ENCODE measurements around the gene SH3RF3. TPM values are rescaled to one million over a fixed set of nuclear protein-coding genes. Genes with fewer than 3 reads are reported as not detected.

Gene SH3RF3
- polyA plus RNA-seq, 1 of the 3 experiments (the other 2 are of a cell fraction), result 1.9 TPM

- 98% methylated on average over 11 of the region's 16 CpGs for WGBS (ENCODE audit: low lambda C conversion rate)
- H2AFZ ChIP-seq (ENCODE audit: low read depth), result no peak overlapping the region
- H3K4me3 ChIP-seq (ENCODE audit: low read depth in 2 of 2, low read length in 1 of 2), result no peak overlapping the region
- H3K9me3 ChIP-seq, result no peaks in the 10 kb centered on the region
- no peaks in the 10 kb centered on the region for H3K27me3 ChIP-seq (ENCODE audit: insufficient read depth)
- H4K20me1 ChIP-seq (ENCODE audit: insufficient read depth), result no peaks in the 10 kb centered on the region
- no peak overlapping the region for H3K9ac ChIP-seq
- POLR2A ChIA-PET, result no interaction called here
- H3K4me1 ChIP-seq (ENCODE audit: control insufficient read depth in 1 of 2, insufficient read depth in 2 of 2, low read depth in 1 of 2, low read length in 1 of 2), result no peaks in the 10 kb centered on the region; a peak in 1 of 4 replicates
- no peaks in the 10 kb centered on the region for H3K79me2 ChIP-seq (ENCODE audit: insufficient read depth)
- no peak overlapping the region for H3K4me2 ChIP-seq
- no peaks in the 10 kb centered on the region for H3K9me2 ChIP-seq
- TF ChIP-seq FOSL2 (IDR thresholded peaks at IDR 0.05; ENCODE audit: borderline replicate concordance, low read depth), result no peak
- no peak for TF ChIP-seq ELF1 (IDR thresholded peaks at IDR 0.05)
- TF ChIP-seq CHD2 (IDR thresholded peaks at IDR 0.05; ENCODE audit: low read length, partially characterized antibody), result no peak
- no peak for TF ChIP-seq NFIC (IDR thresholded peaks at IDR 0.05; ENCODE audit: borderline replicate concordance)
- TF ChIP-seq, protein P1, sequence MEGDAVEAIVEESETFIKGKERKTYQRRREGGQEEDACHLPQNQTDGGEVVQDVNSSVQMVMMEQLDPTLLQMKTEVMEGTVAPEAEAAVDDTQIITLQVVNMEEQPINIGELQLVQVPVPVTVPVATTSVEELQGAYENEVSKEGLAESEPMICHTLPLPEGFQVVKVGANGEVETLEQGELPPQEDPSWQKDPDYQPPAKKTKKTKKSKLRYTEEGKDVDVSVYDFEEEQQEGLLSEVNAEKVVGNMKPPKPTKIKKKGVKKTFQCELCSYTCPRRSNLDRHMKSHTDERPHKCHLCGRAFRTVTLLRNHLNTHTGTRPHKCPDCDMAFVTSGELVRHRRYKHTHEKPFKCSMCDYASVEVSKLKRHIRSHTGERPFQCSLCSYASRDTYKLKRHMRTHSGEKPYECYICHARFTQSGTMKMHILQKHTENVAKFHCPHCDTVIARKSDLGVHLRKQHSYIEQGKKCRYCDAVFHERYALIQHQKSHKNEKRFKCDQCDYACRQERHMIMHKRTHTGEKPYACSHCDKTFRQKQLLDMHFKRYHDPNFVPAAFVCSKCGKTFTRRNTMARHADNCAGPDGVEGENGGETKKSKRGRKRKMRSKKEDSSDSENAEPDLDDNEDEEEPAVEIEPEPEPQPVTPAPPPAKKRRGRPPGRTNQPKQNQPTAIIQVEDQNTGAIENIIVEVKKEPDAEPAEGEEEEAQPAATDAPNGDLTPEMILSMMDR (IDR thresholded peaks at IDR 0.05), result no peak
- no peak for TF ChIP-seq RCOR1 (IDR thresholded peaks at IDR 0.05; ENCODE audit: low read length)
- no peak for TF ChIP-seq NRF1 (IDR thresholded peaks at IDR 0.05; ENCODE audit: low read depth, low read length)
- TF ChIP-seq RFX5 (IDR thresholded peaks at IDR 0.05; ENCODE audit: low read length), result no peak
- TF ChIP-seq GATA2 (CRISPR knock-in tag; IDR thresholded peaks at IDR 0.05), result no peak
- TF ChIP-seq, protein P2, sequence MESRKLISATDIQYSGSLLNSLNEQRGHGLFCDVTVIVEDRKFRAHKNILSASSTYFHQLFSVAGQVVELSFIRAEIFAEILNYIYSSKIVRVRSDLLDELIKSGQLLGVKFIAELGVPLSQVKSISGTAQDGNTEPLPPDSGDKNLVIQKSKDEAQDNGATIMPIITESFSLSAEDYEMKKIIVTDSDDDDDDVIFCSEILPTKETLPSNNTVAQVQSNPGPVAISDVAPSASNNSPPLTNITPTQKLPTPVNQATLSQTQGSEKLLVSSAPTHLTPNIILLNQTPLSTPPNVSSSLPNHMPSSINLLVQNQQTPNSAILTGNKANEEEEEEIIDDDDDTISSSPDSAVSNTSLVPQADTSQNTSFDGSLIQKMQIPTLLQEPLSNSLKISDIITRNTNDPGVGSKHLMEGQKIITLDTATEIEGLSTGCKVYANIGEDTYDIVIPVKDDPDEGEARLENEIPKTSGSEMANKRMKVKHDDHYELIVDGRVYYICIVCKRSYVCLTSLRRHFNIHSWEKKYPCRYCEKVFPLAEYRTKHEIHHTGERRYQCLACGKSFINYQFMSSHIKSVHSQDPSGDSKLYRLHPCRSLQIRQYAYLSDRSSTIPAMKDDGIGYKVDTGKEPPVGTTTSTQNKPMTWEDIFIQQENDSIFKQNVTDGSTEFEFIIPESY (IDR thresholded peaks at IDR 0.05; ENCODE audit: borderline replicate concordance, low read depth), result no peak
- TF ChIP-seq EZH2phosphoT487 (IDR thresholded peaks at IDR 0.05; ENCODE audit: borderline replicate concordance, low read depth), result no peak
- no peak for TF ChIP-seq JUND (IDR thresholded peaks at IDR 0.05)
- no peak for TF ChIP-seq TCF12 (IDR thresholded peaks at IDR 0.05)
- no peak for TF ChIP-seq YY1 (IDR thresholded peaks at IDR 0.05; ENCODE audit: low read depth)
- TF ChIP-seq, protein P3, sequence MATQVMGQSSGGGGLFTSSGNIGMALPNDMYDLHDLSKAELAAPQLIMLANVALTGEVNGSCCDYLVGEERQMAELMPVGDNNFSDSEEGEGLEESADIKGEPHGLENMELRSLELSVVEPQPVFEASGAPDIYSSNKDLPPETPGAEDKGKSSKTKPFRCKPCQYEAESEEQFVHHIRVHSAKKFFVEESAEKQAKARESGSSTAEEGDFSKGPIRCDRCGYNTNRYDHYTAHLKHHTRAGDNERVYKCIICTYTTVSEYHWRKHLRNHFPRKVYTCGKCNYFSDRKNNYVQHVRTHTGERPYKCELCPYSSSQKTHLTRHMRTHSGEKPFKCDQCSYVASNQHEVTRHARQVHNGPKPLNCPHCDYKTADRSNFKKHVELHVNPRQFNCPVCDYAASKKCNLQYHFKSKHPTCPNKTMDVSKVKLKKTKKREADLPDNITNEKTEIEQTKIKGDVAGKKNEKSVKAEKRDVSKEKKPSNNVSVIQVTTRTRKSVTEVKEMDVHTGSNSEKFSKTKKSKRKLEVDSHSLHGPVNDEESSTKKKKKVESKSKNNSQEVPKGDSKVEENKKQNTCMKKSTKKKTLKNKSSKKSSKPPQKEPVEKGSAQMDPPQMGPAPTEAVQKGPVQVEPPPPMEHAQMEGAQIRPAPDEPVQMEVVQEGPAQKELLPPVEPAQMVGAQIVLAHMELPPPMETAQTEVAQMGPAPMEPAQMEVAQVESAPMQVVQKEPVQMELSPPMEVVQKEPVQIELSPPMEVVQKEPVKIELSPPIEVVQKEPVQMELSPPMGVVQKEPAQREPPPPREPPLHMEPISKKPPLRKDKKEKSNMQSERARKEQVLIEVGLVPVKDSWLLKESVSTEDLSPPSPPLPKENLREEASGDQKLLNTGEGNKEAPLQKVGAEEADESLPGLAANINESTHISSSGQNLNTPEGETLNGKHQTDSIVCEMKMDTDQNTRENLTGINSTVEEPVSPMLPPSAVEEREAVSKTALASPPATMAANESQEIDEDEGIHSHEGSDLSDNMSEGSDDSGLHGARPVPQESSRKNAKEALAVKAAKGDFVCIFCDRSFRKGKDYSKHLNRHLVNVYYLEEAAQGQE (IDR thresholded peaks at IDR 0.05; ENCODE audit: low read depth, low read length), result no peak
- TF ChIP-seq RXRA (IDR thresholded peaks at IDR 0.05; ENCODE audit: borderline replicate concordance, low read depth), result no peak
- no peak for TF ChIP-seq MXI1 (IDR thresholded peaks at IDR 0.05; ENCODE audit: low read depth, low read length)
- no peaks in the 10 kb centered on the region for H3F3A ChIP-seq (replicated peaks; ENCODE audit: insufficient read depth)
- H3K27ac ChIP-seq (ENCODE audit: low read depth in 2 of 2, low read length in 1 of 2), result no peak overlapping the region
- H3K36me3 ChIP-seq (replicated peaks in 1 of 2; ENCODE audit: control insufficient read depth in 1 of 2, insufficient read depth in 2 of 2, low read length in 1 of 2), result peaks cover 4 to 7% of the 10 kb centered on the region in 2 experiments
- CTCF ChIA-PET, result no interaction called here
- peak; percentile 5 for DNase-seq
Observed at GRCh38 chr2:109374548-109375130, 245.6 kb downstream of the SH3RF3 start.

All from SK-N-SH (cell line).